SK-N-MC (cell line): ENCODE data around the gene GALNT9.

ENCODE experiments used
- EZH2 ChIP-seq: fragments of 200-600 bp; sonication (generic); IDR thresholded peaks from one replicate; pipeline ENCODE4 v1.6.1; 2017; ENCODE audit warnings: antibody characterized with exemption
- FOXP2 ChIP-seq: optimal IDR thresholded peaks from 2 replicates; pipeline ENCODE3; 2011; ENCODE audit warnings: mild to moderate bottlenecking, moderate library complexity; ENCODE audit not compliant: insufficient read depth; ENCODE audit errors: extremely low read length, control extremely low read depth
- POLR2AphosphoS5 ChIP-seq: IDR thresholded peaks from 2 replicates; pipeline ENCODE4 v1.6.1; 2012; ENCODE audit warnings: mild to moderate bottlenecking, low read depth, low read length, borderline replicate concordance

DNA sequence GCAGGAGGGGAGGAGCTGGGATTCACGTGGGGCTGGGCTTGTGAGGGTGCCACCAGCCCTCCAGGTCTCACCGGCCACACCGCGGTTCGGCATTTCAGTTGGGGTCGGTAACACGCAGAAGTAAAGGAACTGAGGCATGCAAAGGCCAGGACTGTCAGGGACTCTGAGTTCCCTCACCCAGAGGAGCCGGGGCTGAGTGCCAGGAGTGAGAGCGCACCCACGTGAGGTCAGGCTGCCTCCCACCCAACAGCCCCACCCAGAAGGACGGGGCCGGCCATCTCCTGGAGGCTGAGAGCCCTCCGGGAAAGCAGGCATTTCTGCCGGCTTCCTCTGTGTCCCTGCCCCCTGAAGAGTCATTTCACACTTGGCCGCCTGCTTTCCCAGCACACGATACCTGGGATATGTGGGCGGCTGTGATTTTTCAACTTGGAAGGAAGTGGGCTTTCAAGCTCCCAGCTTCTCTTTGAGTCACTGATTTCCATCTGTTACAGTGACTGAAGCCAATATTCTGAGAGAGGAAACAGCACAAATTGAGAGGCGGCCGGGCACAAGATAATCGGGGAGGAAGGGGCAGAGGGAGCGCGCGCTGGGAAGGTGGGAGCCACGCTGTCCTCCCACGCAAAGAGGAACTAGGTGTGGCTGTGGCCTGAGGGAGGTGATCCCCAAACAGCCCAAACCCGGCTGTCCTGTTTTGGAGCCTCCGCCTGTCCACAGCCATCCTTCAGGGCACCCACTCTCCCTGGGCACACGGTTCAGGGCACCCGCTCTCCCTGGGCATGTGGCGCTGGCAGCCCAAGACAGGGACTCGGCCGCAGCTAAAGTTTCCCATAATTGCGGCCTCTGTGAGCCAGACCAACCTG lies 19.0 kb downstream of the GALNT9 start:
- TF ChIP-seq EZH2 (no peak), POLR2AphosphoS5 (no peak), FOXP2 (no peak)
